Glomerular endothelial cell (primary cell): ENCODE results near the gene RPP14. TPM values are rescaled to one million over a fixed set of nuclear protein-coding genes. Genes with fewer than 3 reads are reported as not detected.
"Not testable (repeated sequence)": the region's sequence is repeated elsewhere in the genome, so short reads cannot be mapped to it uniquely, and the experiment has no call there.

ENCODE experiments used
- DNase-seq: peaks from one replicate; pipeline ENCODE4 v3.0.0-alpha.2; 2011; ENCODE audit warnings: low read depth, low spot score; ENCODE audit errors: extremely low read depth
- total RNA-seq: library from RNA; depleted of rRNA; stranded (reverse); fragments of >200 nt; gene quantifications from 2 replicates; pipeline ENCODE4 v1.2.3, GENCODE V29; 2015

RPP14 gene
- total RNA-seq, 1 donor from 2014 or later: 9.1 TPM

GRCh38 chr3:58290446-58290845, 15.6 kb upstream of the RPP14 start:
- DNase-seq: not testable (repeated sequence)

- DNase-seq: no peak
These were observed 14.2 kb upstream of the RPP14 start for GRCh38 chr3:58291671-58292338.

- DNase-seq: no peak
These were observed 13.2 kb upstream of the RPP14 start for GRCh38 chr3:58292866-58293265.

- DNase-seq: no peak
These were observed 12.5 kb upstream of the RPP14 start for GRCh38 chr3:58293516-58293915.

- no peak for DNase-seq
These were observed 9.8 kb upstream of the RPP14 start for GRCh38 chr3:58296269-58296668.

- no peak for DNase-seq
These were observed 9.2 kb upstream of the RPP14 start for GRCh38 chr3:58296843-58297242.

GRCh38 chr3:58298190-58298589, 7.9 kb upstream of the RPP14 start:
- DNase-seq: no peak

GRCh38 chr3:58299075-58299474, 7.0 kb upstream of the RPP14 start:
- DNase-seq: no peak

GRCh38 chr3:58299839-58300516, 6.1 kb upstream of the RPP14 start:
- no peak for DNase-seq

GRCh38 chr3:58307639-58308215, 1.7 kb downstream of the RPP14 start:
- no peak for DNase-seq

GRCh38 chr3:58308728-58309127, 2.7 kb downstream of the RPP14 start:
- DNase-seq: no peak

- no peak for DNase-seq
These were observed 11.8 kb downstream of the RPP14 start for GRCh38 chr3:58317811-58318210.

GRCh38 chr3:58321791-58322190, 15.7 kb downstream of the RPP14 start:
- DNase-seq: no peak

- no peak for DNase-seq
These were observed 16.7 kb downstream of the RPP14 start for GRCh38 chr3:58322793-58323192.

- no peak for DNase-seq
These were observed 17.7 kb downstream of the RPP14 start for GRCh38 chr3:58323529-58324390.

- no peak for DNase-seq
These were observed 18.6 kb downstream of the RPP14 start for GRCh38 chr3:58324391-58325390.

GRCh38 chr3:58325525-58325992, 19.5 kb downstream of the RPP14 start:
- DNase-seq: no peak

GRCh38 chr3:58326267-58326900, 20.3 kb downstream of the RPP14 start:
- no peak for DNase-seq

- DNase-seq: no peak
These were observed 23.3 kb downstream of the RPP14 start for GRCh38 chr3:58329150-58329921.
